VCaP (cell line): ENCODE results near the gene DHX8.
"Not testable (repeated sequence)": the region's sequence is repeated elsewhere in the genome, so short reads cannot be mapped to it uniquely, and the experiment has no call there.

ENCODE experiments used
- H3K27ac ChIP-seq: fragments of 450-650 bp; 2 replicates; pipeline ENCODE4 v1.5.1; 2017
- TF ChIP-seq, protein P1 (sequence below): fragments of 450-650 bp; conservative IDR thresholded peaks from 2 replicates; pipeline ENCODE4 v1.5.1; 2017; ENCODE audit warnings: mild to moderate bottlenecking, moderate library complexity

DHX8 gene

GRCh38 chr17:43454868-43455267 lies 28.9 kb upstream of the DHX8 start:
- TF ChIP-seq, protein P1, sequence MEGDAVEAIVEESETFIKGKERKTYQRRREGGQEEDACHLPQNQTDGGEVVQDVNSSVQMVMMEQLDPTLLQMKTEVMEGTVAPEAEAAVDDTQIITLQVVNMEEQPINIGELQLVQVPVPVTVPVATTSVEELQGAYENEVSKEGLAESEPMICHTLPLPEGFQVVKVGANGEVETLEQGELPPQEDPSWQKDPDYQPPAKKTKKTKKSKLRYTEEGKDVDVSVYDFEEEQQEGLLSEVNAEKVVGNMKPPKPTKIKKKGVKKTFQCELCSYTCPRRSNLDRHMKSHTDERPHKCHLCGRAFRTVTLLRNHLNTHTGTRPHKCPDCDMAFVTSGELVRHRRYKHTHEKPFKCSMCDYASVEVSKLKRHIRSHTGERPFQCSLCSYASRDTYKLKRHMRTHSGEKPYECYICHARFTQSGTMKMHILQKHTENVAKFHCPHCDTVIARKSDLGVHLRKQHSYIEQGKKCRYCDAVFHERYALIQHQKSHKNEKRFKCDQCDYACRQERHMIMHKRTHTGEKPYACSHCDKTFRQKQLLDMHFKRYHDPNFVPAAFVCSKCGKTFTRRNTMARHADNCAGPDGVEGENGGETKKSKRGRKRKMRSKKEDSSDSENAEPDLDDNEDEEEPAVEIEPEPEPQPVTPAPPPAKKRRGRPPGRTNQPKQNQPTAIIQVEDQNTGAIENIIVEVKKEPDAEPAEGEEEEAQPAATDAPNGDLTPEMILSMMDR = no peak
- no peak overlapping the region for H3K27ac ChIP-seq

DNA sequence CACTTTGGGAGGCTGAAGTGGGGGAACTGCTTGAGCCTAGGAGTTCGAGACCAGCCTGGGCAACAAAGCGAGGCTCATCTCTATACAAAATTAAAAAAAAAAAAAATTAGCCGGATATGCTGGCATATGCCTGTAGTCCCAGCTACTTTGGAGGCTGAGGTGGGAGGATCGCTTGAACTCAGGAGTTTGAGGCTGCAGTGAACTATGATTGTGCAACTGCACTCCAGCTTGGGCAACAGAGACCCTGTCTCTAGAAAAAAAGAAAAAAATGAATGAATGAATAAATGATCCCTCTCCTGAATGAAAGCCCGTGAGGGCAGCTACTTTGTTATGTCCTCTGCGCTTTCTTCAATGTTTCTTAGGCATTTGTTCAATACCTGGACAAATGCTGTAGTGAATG lies 27.7 kb upstream of the DHX8 start:
- TF ChIP-seq, protein P1 = no peak
- H3K27ac ChIP-seq = no peak overlapping the region

DNA sequence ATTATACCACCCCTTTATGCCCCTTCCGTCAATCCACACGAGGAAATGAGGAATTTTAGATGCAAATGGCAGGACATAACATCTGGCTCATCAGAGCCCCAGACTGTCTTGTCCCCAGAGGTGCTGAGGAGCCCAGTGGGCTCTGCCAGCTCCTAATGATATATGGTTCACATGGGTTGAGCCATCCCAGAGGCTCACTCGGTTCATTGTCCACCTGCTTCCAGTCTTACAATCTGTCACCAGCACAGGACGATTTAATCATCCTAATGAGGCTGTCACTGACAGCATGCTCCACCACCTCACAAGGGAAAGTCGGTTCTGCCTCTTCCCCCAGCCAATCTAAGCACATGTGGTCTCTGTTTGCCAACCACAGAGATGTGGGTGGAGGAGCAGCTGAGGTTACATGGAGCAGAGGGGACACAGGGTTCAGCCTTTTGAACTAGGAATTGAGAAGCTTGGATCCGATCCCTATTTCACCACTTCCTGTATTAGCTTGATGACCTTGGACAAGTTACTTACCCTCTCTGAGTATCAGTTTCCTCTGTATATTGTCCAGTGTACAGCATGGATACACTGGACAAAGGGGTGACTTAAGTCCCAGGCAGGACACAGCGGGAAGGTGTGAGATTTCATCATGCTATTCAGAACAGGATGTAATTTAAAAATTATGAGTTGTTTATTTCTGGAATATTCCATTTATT lies 27.0 kb upstream of the DHX8 start:
- no peak overlapping the region for H3K27ac ChIP-seq
- TF ChIP-seq, protein P1 = no peak

- H3K27ac ChIP-seq = no peak overlapping the region
- TF ChIP-seq, protein P1 = no peak
Observed at GRCh38 chr17:43457362-43457692, 26.4 kb upstream of the DHX8 start.

- H3K27ac ChIP-seq = not testable (repeated sequence)
Observed at GRCh38 chr17:43459878-43460277, 23.9 kb upstream of the DHX8 start.

- H3K27ac ChIP-seq = no peak overlapping the region
- TF ChIP-seq, protein P1 = no peak
Observed at GRCh38 chr17:43461185-43461584, 22.6 kb upstream of the DHX8 start.

GRCh38 chr17:43462569-43462968 lies 21.2 kb upstream of the DHX8 start:
- not testable (repeated sequence) for H3K27ac ChIP-seq

DNA sequence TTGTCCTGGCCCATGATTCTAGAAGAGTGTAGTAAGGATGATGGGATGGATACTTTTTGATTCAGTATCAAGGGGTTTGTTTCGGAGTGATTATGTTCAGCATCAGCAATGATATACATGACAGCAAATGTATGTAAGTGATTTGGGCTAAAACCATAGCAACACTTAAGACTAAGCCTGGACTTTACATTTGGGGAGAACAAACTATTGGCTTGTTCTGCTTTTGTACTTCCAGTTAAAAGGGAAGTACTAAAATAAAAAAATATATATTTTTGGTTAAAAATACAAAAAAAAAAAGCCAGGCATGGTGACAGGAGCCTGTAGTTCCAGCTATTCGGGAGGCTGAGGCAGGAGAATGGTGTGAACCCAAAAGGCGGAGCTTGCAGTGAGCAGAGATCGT lies 20.5 kb upstream of the DHX8 start:
- TF ChIP-seq, protein P1 = no peak
- no peak overlapping the region for H3K27ac ChIP-seq

DNA sequence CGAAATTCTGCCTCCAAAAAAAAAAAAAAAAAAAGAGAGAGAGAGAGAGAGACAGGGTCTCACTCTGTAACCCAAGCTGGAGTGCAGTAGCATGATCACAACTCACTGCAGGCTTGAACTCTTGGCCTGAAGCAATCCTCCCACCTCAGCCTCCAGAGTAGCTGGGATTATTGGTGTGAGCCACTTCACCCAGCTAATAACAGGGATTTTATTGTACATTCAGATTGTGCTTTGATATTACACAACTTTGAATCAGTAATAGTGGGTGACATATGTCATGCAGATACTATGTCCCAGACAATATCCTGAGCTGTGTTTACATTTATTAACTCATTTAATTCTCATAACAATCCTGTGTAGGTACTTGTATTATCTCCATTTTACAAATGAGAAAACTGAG lies 19.7 kb upstream of the DHX8 start:
- no peak overlapping the region for H3K27ac ChIP-seq
- TF ChIP-seq, protein P1 = no peak
